ENCODE measurements around the gene C21orf58.

Gene C21orf58

DNA sequence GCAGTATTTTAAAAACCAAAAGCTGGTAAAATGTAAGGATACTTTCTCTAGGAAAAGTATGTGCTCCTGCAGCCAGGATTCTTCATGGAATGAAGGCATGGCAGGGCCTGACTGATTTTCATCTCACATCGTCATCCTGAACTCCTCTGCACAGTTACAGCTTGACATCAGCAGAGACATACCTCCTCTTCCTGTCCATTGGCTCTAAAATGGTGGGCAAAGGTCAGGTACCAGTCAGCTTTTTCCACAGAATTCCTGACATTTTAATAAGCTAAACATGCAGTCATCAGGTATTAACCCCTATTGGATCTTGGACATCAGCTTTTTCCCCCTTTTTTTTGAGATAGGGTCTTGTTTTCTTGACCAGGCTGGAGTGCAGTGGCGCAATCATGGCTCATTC, 6.1 kb upstream of the C21orf58 start:
- Histone ChIP-seq H3K36me3 (ENCODE audit: insufficient read depth, insufficient read length, low read length) (peaks cover 70% of the 10 kb centered on the region), H3K9me3 (ENCODE audit: insufficient read depth, low read length) (no peaks in the 10 kb centered on the region), H3K27me3 (ENCODE audit: insufficient read depth, insufficient read length) (no peaks in the 10 kb centered on the region), H3K4me3 (ENCODE audit: insufficient read length, low read depth) (no peak overlapping the region), H3K4me1 (ENCODE audit: insufficient read depth, insufficient read length) (peaks cover 4% of the 10 kb centered on the region), H3K9ac (ENCODE audit: insufficient read length, low read depth) (no peak overlapping the region)
- DNase-seq (ENCODE audit: low read depth, low spot score): no peak
- TF ChIP-seq SUZ12 (IDR thresholded peaks at IDR 0.05; ENCODE audit: extremely low read depth, insufficient read depth, insufficient read length) (no peak), ZNF274 (IDR thresholded peaks at IDR 0.05; ENCODE audit: low read depth, low read length) (no peak), YY1 (IDR thresholded peaks at IDR 0.05; ENCODE audit: insufficient read depth, insufficient read length) (no peak)

DNA sequence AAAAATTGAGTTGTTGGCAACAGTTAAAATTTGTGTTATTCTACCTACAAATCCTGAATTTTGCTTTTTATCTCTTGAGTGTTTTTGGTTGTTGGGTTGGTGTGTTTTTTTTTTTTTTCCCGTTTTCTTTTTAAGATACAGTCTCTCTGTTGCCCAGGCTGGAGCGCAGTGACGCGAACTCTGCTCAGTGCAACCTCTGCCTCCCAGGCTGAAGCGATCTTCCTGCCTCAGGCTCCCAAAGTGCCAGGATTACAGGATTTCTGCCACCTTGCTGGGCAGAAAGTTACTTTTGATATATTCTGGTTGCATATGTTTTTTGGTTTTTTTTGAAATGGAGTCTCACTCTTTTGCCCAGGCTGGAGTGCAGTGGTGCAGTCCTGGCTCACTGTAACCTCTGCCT, 4.5 kb upstream of the C21orf58 start:
- no peaks in the 10 kb centered on the region for H3K27me3 ChIP-seq (ENCODE audit: insufficient read depth, insufficient read length)
- no peak overlapping the region for H3K9ac ChIP-seq (ENCODE audit: insufficient read length, low read depth)
- no peaks in the 10 kb centered on the region for H3K9me3 ChIP-seq (ENCODE audit: insufficient read depth, low read length)
- no peak for TF ChIP-seq SUZ12 (IDR thresholded peaks at IDR 0.05; ENCODE audit: extremely low read depth, insufficient read depth, insufficient read length)
- no peak for TF ChIP-seq YY1 (IDR thresholded peaks at IDR 0.05; ENCODE audit: insufficient read depth, insufficient read length)
- TF ChIP-seq ZNF274 (IDR thresholded peaks at IDR 0.05; ENCODE audit: low read depth, low read length): no peak
- H3K4me1 ChIP-seq (ENCODE audit: insufficient read depth, insufficient read length): peaks cover 4% of the 10 kb centered on the region
- no peak overlapping the region for H3K4me3 ChIP-seq (ENCODE audit: insufficient read length, low read depth)
- no peak for DNase-seq (ENCODE audit: low read depth, low spot score)
- peaks cover 62% of the 10 kb centered on the region for H3K36me3 ChIP-seq (ENCODE audit: insufficient read depth, insufficient read length, low read length)

- H3K27me3 ChIP-seq (ENCODE audit: insufficient read depth, insufficient read length): no peaks in the 10 kb centered on the region
- no peak overlapping the region for H3K9ac ChIP-seq (ENCODE audit: insufficient read length, low read depth)
- peaks cover 4% of the 10 kb centered on the region for H3K4me1 ChIP-seq (ENCODE audit: insufficient read depth, insufficient read length)
- no peak for DNase-seq (ENCODE audit: low read depth, low spot score)
- no peaks in the 10 kb centered on the region for H3K9me3 ChIP-seq (ENCODE audit: insufficient read depth, low read length)
- TF ChIP-seq YY1 (IDR thresholded peaks at IDR 0.05; ENCODE audit: insufficient read depth, insufficient read length) (no peak), ZNF274 (IDR thresholded peaks at IDR 0.05; ENCODE audit: low read depth, low read length) (no peak), SUZ12 (IDR thresholded peaks at IDR 0.05; ENCODE audit: extremely low read depth, insufficient read depth, insufficient read length) (no peak)
- H3K4me3 ChIP-seq (ENCODE audit: insufficient read length, low read depth): no peak overlapping the region
- peaks cover 63% of the 10 kb centered on the region for H3K36me3 ChIP-seq (ENCODE audit: insufficient read depth, insufficient read length, low read length)
Observed at GRCh38 chr21:46327711-46328110, 4.0 kb upstream of the C21orf58 start.

DNA sequence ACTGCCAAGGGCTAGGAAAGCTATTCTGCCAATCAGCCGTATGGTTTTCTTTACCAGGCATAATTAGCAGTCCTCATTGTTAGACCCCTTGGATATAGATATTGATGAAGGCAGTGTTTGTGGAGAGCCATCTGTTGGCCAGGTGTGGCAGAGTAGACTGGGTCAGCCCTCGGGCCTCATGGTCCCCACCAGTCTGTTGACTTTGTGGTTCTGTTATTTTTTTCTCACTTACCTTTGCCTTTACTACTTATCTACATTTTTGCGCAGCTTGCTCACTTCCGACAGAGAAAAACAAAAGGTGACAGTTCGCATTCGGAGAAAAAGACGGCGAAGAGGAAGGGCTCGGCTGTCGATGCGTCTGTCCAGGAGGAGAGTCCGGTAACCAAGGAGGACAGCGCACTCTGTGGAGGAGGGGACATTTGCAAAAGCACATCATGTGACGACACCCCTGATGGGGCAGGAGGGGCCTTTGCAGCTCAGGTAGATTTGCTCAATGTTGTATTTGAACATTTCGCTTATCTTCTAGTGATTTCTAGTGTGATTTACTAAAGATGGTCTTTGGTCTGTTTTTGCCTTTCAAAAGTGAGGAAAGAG, 2.5 kb upstream of the C21orf58 start:
- no peak for TF ChIP-seq SUZ12 (IDR thresholded peaks at IDR 0.05; ENCODE audit: extremely low read depth, insufficient read depth, insufficient read length)
- no peak for TF ChIP-seq YY1 (IDR thresholded peaks at IDR 0.05; ENCODE audit: insufficient read depth, insufficient read length)
- TF ChIP-seq ZNF274 (IDR thresholded peaks at IDR 0.05; ENCODE audit: low read depth, low read length): no peak
- no peak for DNase-seq (ENCODE audit: low read depth, low spot score)
- Histone ChIP-seq H3K9ac (ENCODE audit: insufficient read length, low read depth) (peak overlapping the region; percentile 37), H3K4me1 (ENCODE audit: insufficient read depth, insufficient read length) (peaks cover 4% of the 10 kb centered on the region), H3K4me3 (ENCODE audit: insufficient read length, low read depth) (no peak overlapping the region), H3K36me3 (ENCODE audit: insufficient read depth, insufficient read length, low read length) (peaks cover 67% of the 10 kb centered on the region), H3K9me3 (ENCODE audit: insufficient read depth, low read length) (no peaks in the 10 kb centered on the region), H3K27me3 (ENCODE audit: insufficient read depth, insufficient read length) (no peaks in the 10 kb centered on the region)

DNA sequence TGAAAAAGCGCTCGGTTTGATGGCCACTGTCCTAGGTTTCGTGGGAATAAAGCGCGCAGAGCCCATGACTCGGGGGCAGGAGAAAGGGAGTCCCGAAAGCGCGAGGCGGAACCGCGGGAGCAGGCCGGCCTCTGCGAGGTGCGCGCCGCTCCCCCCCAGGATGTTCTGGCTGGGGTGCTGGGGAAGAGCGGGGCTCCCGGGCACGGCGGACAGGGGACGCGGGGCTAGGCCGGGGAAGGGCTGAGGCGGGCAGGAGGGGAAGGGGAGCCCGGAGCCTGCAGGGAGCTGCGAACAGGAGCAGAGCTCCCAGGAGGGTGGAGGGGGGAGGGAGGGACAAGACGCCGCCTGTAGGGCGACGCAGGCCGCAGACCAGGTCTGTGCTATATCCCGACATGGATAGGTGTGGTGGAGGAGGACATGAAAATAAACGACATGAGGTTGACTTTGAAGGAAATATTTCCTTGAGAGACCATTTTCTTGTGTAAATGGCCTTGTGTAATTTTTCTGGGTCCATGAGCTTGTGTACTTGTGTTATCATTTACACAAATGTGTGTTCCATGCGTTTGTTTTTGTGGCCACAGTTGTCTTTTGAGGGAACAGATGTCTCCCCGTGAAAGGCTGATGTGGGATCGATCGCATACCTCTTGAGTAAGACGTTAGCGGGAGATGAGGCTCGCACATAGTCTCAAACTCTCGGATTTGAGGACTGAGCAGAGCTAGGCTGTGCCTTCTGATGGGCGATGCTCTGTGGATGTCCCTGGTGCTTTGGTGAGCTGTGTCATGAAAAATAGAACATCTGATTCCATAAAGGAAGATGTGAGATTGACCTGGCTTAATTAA, 1.6 kb upstream of the C21orf58 start:
- no peaks in the 10 kb centered on the region for H3K9me3 ChIP-seq (ENCODE audit: insufficient read depth, low read length)
- peaks cover 4% of the 10 kb centered on the region for H3K4me1 ChIP-seq (ENCODE audit: insufficient read depth, insufficient read length)
- peak overlapping the region; percentile 96 for H3K9ac ChIP-seq (ENCODE audit: insufficient read length, low read depth)
- no peaks in the 10 kb centered on the region for H3K27me3 ChIP-seq (ENCODE audit: insufficient read depth, insufficient read length)
- peak; percentile 75 for DNase-seq (ENCODE audit: low read depth, low spot score)
- H3K4me3 ChIP-seq (ENCODE audit: insufficient read length, low read depth): peak overlapping the region; percentile 84
- TF ChIP-seq SUZ12 (IDR thresholded peaks at IDR 0.05; ENCODE audit: extremely low read depth, insufficient read depth, insufficient read length): no peak
- no peak for TF ChIP-seq ZNF274 (IDR thresholded peaks at IDR 0.05; ENCODE audit: low read depth, low read length)
- TF ChIP-seq YY1 (IDR thresholded peaks at IDR 0.05; ENCODE audit: insufficient read depth, insufficient read length): no peak
- H3K36me3 ChIP-seq (ENCODE audit: insufficient read depth, insufficient read length, low read length): peaks cover 65% of the 10 kb centered on the region

DNA sequence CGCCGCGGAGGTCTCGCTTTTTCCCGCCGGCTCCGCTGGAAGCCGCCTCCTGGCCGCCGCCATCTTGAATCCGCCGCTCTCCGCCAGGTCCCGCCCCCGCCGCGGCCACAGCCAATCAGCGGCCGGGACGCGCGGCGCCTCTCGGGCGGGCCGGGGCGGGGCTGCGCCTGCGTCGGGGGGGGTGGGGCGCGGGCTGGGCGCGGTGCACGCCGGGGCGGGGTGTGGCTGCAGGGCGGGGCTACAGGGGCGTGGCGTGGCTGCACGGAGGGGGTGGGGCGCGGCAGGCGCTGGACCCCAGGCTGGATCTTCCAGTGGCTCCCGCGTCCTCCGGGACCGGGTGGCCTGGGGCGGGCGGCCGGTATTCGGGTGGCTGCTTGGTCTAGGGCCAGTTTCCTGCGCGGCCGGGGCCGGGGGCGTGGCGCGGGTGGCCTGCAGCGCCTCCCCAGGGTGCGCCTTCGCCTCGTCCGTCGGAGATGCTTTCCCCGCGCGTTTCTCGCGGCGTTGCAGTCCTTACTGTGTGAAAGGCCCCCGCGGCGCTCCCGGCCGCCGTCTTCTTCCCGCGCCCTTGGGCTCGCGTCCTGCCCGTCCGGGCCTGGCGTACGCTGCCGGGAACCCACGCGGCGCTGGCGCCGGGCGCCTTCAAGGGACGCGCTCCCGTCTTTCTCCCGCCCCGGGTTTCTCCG, 861 bp upstream of the C21orf58 start:
- no peaks in the 10 kb centered on the region for H3K27me3 ChIP-seq (ENCODE audit: insufficient read depth, insufficient read length)
- no peak for TF ChIP-seq ZNF274 (IDR thresholded peaks at IDR 0.05; ENCODE audit: low read depth, low read length)
- no peak for TF ChIP-seq SUZ12 (IDR thresholded peaks at IDR 0.05; ENCODE audit: extremely low read depth, insufficient read depth, insufficient read length)
- TF ChIP-seq YY1 (IDR thresholded peaks at IDR 0.05; ENCODE audit: insufficient read depth, insufficient read length): peak; percentile 82
- H3K4me3 ChIP-seq (ENCODE audit: insufficient read length, low read depth): peak overlapping the region; percentile 98
- peaks cover 58% of the 10 kb centered on the region for H3K36me3 ChIP-seq (ENCODE audit: insufficient read depth, insufficient read length, low read length)
- H3K9ac ChIP-seq (ENCODE audit: insufficient read length, low read depth): peak overlapping the region; percentile 96
- H3K4me1 ChIP-seq (ENCODE audit: insufficient read depth, insufficient read length): peaks cover 4% of the 10 kb centered on the region
- DNase-seq (ENCODE audit: low read depth, low spot score): peak; percentile 73
- H3K9me3 ChIP-seq (ENCODE audit: insufficient read depth, low read length): no peaks in the 10 kb centered on the region
